Stimulated activated CD8-positive, alpha-beta memory T cell treated with anti-CD3 and anti-CD28 coated beads, Interleukin-15, amount 100 ng/mL, for 1 hour (primary cell): ENCODE results near the gene RNASE7.
"Not testable (repeated sequence)": the region's sequence is repeated elsewhere in the genome, so short reads cannot be mapped to it uniquely, and the experiment has no call there.

Experiments
- DNase-seq: peaks from one replicate; pipeline ENCODE4 v3.0.0-alpha.2; 2020; ENCODE audit warnings: low read depth

Gene RNASE7

GRCh38 chr14:21023817-21024584 is 18.2 kb upstream of the RNASE7 start:
- no peak for DNase-seq

DNA sequence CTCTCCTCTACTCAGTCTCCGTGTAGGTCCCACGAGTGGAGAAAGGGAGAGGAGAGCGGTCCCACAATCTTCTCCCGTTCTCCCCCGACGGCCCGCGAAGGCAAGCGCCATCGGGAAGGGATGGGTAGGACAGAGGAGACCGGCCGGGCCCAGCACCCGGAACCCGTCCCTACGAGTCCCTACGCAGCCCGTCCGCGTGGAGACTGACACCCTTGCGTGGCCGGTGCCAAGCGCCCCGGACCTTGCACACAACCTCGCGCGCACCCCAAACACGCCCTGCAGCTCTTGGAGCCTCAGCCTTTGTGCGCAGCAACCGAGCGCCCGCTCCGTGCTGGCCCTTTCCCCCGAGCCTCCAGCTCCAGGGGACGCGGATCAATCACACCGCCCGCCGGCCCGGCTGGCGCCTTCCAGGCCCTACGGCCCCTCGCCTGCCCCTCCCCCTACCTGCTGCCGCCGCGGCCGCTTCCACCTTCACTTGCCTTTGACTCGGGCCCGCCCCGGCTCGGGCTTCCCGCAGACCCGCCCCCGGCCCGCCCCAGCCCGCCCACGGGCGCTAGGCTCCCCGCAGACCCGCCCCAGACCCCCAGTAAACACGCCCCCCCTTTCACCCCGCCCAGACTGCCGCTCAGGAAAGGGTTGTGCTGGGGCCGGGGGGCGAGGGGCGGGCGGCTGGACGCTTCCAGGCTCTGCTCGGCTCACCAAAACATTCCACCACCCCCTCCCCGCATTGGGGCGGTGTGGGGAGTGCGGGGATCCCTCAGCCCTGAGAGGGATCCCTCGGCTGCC is 17.4 kb upstream of the RNASE7 start, which contains the start of gene NDRG2:
TSS of gene NDRG2 (minus strand) at position 477 of the 786 bp plus-strand sequence. CDS start 1,746 bp downstream, outside the sequence.
- DNase-seq, result peak; percentile 54

DNA sequence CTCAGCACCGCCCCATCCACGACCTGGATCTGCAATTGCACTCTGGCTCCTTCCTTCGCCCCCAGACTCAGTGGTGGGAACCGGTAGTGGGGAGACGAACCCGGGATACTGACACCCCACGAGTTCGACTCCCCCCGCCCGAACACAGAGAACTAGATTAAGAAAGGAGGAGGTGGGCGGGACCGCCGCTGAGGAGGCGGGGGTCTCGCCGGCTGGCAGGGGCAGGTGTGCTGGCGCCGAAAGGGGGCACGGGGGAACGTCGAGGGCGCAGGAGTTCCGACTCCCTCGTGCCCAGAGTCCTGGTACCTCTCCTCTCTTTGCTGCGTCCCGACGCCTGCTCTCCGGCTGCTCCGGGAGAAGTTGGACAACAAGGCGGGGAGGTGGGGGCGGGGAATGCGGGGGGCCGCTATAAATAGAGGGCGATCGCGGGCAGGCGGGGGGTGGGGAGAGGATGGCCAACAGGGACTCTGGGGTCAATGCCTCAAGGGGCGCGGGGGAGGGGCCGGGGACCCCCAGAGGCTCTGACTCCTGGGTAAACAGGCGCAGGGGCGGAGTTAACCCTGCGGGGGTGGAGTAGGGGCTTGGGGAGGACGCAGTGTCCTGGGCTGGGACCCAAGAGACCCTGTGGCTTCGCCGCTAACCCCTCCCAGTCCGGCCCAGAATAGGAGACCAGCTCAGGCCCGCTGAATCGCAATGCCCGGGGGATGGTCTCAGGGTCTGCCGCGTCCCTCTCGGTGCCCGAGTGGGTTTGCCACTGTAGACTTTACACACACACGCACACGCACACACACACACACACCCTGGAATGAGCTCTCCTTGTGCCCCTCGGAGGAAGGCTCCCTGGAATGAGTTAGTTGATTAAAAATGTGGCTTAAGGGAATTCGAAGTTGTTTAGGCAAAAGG is 16.5 kb upstream of the RNASE7 start:
- DNase-seq, result no peak

- no peak for DNase-seq
Observed at GRCh38 chr14:21026274-21026987, 15.7 kb upstream of the RNASE7 start.

DNA sequence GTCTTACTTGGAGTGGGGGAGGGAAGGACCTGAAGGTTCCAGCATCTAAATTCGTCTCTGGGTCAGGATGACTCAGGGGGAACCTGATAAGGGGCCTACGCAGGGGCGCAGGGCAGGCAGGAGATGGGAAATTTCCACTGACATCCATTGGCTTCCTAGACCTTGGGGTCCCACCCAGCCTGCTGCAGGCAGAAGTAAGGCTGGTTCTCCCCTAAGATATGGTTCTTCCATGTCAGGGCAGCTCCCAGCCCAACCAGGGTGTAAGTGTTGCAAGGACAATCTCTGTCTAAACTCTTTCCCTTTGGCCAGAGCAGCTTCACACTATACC is 15.2 kb upstream of the RNASE7 start:
- DNase-seq, result no peak

DNA sequence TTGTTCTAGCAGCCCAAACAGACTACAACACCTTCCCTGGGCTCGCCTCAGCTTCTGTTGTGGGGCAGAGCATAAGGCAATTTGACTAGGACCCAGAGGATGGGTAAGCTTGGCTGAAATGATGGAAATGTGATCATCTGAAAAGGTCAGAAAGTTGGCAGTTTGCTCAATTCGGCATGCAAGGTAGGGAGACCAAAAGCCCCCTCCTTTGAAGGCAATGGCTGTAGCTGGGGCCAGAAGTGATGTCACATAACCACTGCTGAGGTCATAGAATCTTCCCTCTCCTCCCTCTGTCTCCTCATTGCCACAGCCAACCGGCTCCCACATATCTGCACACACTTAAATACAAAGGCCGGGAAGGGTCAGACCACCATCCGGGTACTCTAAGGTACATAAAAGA is 12.2 kb upstream of the RNASE7 start, which contains the start of gene TPPP2:
TSS of gene TPPP2 (plus strand) at position 301 of the 400 bp plus-strand sequence. CDS start 365 bp downstream, outside the sequence.
- DNase-seq, result no peak

GRCh38 chr14:21030531-21030930 is 11.6 kb upstream of the RNASE7 start:
- no peak for DNase-seq

- no peak for DNase-seq
Observed at GRCh38 chr14:21032326-21033132, 9.6 kb upstream of the RNASE7 start.

DNA sequence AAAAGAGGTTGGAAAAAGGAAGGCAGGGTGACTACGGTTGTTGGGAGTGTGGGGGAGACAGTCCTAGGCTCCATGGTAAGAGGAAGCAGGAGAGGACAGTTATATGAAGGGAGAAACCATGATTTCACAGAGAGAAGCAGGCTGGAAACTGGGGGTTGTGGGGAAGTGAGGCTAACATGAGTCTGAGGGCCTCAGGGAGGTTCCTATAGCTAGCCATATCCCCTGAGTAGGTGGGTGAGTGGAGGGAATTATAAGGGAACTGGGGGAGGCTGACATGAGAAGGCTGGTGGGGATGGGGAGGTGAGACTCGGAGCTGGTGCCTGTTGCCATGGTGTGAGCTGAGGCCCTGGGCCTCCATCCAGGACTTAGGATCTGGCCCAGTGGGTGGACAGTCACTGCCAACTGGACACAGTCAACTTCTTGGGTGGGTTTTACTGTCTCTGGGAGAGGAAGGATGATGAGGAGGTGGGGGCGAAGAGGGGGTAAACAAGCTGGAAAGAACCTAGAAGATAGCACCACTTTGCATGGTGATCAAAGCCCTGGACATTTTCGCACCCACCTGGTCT is 8.9 kb upstream of the RNASE7 start:
- DNase-seq, result no peak

DNA sequence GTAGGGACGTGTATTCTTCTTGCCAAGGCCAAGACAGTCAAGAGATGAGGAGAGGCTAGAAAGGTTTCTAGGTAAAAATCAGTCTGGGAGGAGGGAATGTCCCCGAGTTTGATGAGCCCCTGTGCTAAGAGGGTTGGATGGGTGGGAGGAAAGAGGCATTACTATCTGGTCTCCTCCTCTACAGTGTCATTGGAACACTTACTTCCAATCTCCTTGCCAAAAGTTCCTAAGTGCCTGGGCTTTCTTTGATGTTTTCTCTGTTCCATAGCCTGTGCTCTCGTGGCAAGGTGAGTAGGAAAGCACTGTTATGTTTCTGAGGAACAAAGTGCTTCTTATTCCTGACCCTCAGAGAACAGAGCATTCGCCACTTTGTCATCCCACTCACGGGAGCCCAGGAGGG is 7.5 kb upstream of the RNASE7 start, which contains the start of gene RNASE13:
TSS of gene RNASE13 (minus strand) at position 101 of the 400 bp plus-strand sequence. CDS start 519 bp downstream, outside the sequence.
- DNase-seq, result no peak

DNA sequence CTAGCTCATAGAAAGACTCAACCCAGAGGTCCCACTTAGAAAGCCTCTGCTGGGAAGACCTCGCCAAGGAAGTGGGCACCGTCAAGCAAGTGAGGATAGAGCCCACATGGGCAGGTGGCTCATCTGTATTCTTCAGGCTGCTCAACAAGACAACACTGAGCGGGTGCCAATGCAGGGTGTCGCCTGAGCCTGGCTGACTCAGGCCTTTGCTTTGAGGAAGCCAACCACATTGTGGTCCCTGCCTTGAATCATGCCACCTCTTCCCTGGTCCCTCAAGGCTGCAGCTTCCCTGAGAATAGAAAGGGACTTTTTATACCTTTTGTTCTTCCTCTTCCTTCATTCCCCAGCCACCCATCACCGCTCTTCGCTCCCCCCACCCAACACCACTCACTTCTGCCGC is 5.4 kb upstream of the RNASE7 start:
- DNase-seq, result no peak

GRCh38 chr14:21037156-21037555 is 5.0 kb upstream of the RNASE7 start:
- no peak for DNase-seq

- DNase-seq, result no peak
Observed at GRCh38 chr14:21038441-21039422, 3.4 kb upstream of the RNASE7 start.

DNA sequence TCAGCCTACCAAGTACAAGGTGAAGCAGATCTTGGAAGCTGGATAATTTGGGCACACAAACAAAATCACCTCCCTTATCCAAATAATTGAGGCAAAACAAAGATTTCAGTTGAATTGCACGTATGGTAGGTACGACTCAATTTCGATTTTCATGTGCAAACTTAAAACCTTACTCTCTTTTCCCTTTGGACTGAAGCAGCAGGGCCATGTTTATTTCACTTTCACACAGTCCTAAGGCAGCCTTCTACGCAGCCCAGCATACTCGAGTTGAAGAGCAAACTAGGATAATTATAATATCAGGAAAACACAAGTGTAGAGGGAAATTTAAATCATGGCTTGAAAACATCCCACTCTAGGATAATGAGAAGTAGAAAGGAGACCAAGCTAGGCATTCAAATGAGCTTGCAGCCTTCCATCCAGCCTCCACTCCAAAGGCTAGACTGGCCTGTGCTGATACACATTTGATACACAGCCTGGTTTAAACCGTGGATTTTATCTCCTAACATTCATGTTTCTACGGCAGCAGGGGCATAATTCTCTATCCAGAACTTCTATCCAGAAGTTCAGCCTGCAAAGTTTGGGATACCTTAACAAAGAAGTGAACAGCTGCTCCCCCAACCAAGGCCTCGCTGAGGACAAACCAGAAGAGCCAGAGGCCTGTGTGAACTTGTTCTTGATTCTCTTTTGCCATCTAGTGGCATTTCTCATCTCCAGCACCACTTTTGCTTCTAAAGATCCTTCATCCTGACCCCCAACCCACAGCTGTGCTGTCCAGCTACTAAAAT is 2.4 kb upstream of the RNASE7 start:
- DNase-seq, result no peak

DNA sequence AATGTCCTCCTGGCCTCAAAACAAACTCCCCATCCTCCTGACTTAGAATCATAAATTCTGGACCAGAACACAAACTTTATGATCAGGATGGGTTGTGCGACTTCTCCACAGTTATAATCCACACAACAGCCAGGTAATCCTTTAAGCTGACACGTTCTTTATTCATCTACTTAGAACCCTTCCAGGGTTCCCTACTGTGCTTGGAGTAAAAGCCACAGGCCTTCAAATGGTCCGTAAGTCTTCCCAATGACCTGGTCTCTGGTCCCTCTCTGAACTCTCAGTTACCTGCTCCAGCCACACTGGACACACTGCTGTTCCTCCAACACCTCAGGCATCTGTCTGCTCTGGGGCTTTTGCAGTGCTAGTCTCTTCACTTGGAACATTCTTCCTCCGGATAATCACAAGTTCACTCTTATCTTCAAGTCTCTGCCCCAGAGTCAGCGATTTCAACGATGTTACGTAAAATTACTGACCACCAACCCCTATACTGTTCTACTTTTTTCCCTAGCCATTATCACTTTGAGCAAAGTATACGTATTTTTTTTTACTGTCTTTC is 1.7 kb upstream of the RNASE7 start:
- no peak for DNase-seq

DNA sequence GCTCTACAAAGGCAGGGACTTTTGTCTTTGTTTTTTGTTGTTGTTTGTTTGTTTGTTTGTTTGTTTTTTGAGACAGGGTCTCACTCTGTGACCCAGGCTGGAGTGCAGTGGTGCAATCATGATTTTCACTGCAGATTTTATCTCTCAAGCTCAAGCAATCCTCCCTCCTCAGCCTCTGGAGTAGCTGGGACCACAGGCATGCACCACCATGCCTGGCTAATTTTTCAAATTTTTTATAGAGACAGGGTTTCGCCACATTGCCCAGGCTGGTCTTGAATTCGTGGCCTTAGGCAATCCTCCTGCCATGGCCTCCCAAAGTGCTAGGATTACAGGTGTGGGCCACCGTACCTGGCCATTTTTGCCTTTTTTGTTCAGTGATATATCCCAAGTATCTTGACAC is 1.2 kb upstream of the RNASE7 start:
- not testable (repeated sequence) for DNase-seq

DNA sequence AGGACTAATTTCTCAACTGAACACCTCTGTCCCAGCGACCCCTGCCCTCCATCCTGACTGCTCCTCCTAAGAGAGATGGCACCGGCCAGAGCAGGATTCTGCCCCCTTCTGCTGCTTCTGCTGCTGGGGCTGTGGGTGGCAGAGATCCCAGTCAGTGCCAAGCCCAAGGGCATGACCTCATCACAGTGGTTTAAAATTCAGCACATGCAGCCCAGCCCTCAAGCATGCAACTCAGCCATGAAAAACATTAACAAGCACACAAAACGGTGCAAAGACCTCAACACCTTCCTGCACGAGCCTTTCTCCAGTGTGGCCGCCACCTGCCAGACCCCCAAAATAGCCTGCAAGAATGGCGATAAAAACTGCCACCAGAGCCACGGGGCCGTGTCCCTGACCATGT is 756 bp downstream of the RNASE7 start:
- DNase-seq, result no peak
